PC-3 (cell line): ENCODE results near the gene DHX16.
"Not testable (repeated sequence)": the region's sequence is repeated elsewhere in the genome, so short reads cannot be mapped to it uniquely, and the experiment has no call there.

Experiments used
- CTCF ChIP-seq: fragments of 300-600 bp; sonication (generic); conservative IDR thresholded peaks from 2 replicates; pipeline ENCODE4 v1.5.1; 2017; ENCODE audit warnings: antibody characterized with exemption, low read depth, mild to moderate bottlenecking, low read length
- EZH2 ChIP-seq: fragments of 300-600 bp; sonication (generic); IDR thresholded peaks from one replicate; pipeline ENCODE4 v1.6.1; 2017; ENCODE audit warnings: antibody characterized with exemption, mild to moderate bottlenecking, low read length; ENCODE audit not compliant: unreplicated experiment

- not testable (repeated sequence) for TF ChIP-seq CTCF, EZH2
Measured at GRCh38 chr6:30722025-30722279, 49.1 kb upstream of the DHX16 start.
